Spleen (tissue), 3 donors: ENCODE results near the gene BRD1.

Experiments used
- POLR2A ChIP-seq, 3 donors: fragments of 450-650 bp; IDR thresholded peaks; one replicate each; pipeline ENCODE4 v1.5.1; 2017; ENCODE audit warnings: antibody characterized with exemption in 3 of 3, mild to moderate bottlenecking in 1 of 3
- POLR2AphosphoS5 ChIP-seq, 3 donors: sonication (generic); formaldehyde crosslinking; IDR thresholded peaks; one replicate each; pipeline ENCODE4 v1.5.1; 2017; ENCODE audit warnings: antibody characterized with exemption in 3 of 3

GRCh38 chr22:49807129-49807528 lies 20.5 kb downstream of the BRD1 start:
- no peak for TF ChIP-seq POLR2A (IDR thresholded peaks at IDR 0.05)
- no peak for TF ChIP-seq POLR2AphosphoS5 (IDR thresholded peaks at IDR 0.05)
